NCI-H1417 treated with DMSO at 0.1 percent for 48 hours (cell line): ENCODE measurements around the gene ANGPTL5.
"Not testable (repeated sequence)": the region's sequence is repeated elsewhere in the genome, so short reads cannot be mapped to it uniquely, and the experiment has no call there.

Experiments used
- DNase-seq: peaks from one replicate; lab custom pipeline; 2025; lab: John Stamatoyannopoulos, UW

Gene ANGPTL5

DNA sequence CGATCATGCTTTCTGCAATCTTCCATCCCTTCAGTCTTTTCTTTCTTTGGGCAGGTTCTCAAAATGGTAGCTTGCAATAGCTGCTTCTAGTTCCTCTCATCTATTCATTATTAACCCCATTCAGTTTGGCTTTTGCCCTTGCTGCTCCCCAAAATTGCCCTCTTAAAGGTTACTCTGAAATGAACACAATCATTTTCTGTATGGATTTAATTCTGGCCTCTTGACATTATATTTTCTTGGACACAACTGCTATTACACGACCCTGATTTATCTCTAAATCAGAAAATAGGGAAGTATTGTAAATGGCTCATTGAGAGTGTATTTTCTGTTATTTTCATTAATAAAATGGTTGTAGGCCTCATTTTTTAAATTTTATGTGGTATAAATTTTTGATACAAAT, at the start of gene ANGPTL5:
Gene ANGPTL5 (minus strand): TSS at position 101 of the 400 bp plus-strand sequence. CDS start 8,613 bp downstream, outside the sequence.
- no peak for DNase-seq

- DNase-seq, result not testable (repeated sequence)
These were observed 47.9 kb upstream of the ANGPTL5 start for GRCh38 chr11:101964200-101964599.

GRCh38 chr11:101960231-101960630, 43.9 kb upstream of the ANGPTL5 start:
- DNase-seq, result no peak

DNA sequence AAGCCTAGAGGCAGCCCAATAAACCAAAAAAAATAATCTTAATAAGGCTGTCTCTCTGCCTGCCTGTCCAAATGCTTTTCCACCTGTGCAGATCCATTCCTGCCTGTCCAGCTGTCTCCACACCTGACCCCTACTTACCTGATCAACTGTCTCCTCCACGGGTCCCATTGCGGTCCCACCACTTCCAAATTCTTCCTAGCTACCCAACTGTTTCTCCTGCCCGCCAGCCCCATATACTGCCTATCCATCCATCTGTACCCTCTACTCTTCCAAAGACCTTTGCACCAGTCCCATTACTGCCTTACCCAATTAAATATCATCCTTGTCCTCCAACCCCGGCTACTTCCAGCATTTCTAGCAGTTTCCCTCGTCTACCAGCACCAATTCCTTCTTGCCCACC, 39.4 kb upstream of the ANGPTL5 start:
- no peak for DNase-seq

DNA sequence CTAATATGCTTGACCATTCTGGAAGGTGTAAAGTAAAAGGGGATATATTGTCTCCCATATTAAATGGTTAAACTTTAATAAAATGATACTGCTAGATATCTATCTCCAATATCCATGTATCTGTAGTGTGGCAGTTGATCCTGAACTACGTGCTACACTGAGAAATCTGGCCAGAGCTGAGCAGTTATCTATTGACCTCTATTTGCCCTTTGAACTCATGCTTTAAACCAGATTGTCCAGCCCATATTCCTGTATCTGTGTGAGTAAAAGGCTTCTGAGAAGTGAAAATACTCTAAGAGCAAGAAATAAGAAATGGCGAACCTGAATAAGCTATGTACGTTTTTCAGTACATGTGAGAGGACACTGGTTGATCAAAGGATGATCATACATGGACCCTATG, 39.0 kb upstream of the ANGPTL5 start:
- no peak for DNase-seq

- no peak for DNase-seq
These were observed 33.4 kb upstream of the ANGPTL5 start for GRCh38 chr11:101949680-101950220.

DNA sequence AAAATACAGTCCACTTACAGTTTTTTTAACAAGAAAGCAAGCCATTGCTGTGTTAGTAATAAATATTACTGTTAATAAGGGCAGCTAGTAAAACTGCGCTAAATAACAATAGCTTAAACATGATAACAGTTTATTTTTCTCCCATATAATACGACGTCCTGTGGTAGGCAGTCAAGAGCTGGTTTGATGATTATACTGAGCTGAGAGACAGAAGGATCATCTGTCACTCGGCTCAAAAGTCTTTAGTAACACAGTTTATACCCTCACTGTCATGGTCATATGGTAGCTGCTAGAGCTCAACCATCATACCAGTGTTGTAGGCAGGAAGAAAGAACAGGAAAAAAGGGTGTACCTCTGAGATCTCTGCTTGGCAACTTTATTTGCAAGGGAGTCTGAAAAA, 29.1 kb upstream of the ANGPTL5 start:
- DNase-seq, result no peak

GRCh38 chr11:101944923-101945322, 28.6 kb upstream of the ANGPTL5 start:
- DNase-seq, result no peak

DNA sequence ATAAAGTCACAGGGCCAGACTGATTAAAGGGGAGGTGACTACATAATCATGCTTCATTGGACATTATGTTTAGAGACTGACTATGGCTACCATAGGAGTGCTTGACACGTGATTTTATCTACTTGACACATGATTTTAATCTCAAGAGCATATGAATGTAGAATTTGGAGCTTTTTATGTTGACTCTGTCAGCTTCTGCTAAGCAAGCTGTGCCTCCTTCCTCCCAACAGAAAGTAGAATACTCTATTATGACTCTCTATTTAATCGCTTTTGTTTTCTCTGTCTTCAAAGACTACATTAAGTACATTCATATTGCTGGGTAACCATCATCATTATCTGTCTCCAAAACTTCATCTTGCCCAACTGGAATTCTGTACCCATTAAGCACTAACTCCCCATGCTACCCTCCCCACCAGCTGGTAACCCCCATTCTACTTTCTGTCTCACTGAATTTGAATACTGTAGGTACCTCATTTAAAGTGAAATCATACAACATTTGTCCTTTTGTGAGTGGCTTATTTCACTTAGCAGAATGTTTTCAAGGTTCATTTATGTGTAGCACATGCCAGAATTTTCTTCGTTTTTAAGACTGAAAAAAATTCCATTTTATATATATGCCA, 24.7 kb upstream of the ANGPTL5 start:
- DNase-seq, result no peak

DNA sequence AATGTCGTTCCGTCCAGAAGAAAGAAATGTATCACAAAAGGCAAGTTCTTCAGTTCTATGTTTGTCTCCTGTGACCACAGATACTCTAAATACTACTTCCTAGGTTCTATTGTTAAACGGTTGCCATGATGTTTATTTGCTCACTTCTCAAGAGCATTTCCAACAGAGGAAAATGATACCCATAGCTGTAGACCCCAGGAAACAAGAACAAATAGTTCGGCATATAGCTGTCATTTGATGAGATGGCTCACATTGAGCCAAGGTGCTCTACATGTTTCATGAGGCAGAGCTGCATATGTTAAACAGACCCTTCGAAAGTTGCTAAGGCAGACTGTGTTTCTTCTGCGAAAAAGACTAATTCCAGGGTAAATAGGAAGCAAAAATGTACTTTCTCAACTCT, 15.4 kb upstream of the ANGPTL5 start:
- DNase-seq, result peak; percentile 77

- DNase-seq, result no peak
These were observed 13.1 kb upstream of the ANGPTL5 start for GRCh38 chr11:101929294-101929915.

- DNase-seq, result no peak
These were observed 7.2 kb upstream of the ANGPTL5 start for GRCh38 chr11:101923554-101923953.

GRCh38 chr11:101920992-101921391, 4.7 kb upstream of the ANGPTL5 start:
- no peak for DNase-seq

GRCh38 chr11:101917226-101917625, 904 bp upstream of the ANGPTL5 start:
- no peak for DNase-seq

DNA sequence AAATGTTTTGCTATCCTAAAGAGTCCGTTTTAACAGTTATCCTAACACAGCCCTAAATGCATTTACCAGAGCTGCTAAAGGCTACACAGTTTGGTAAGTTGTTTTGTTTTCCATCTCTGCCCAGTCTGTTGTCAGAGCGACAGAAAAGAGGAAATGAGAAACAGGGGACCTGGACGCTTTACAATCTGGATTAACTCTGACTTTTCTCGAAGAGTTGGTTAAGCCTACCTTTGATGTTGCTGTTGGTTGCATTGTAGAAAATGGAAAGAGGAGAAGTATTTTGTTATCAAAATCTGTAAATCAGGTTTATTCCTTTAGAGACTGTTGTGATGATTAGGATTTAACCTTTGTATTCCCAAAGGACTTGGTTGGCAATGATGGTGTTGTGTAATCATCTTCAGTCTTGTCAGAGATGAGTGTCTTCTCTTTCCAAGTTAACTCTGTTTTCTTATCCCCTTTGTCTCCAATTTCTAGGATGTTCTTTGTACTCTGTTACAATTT, 481 bp downstream of the ANGPTL5 start:
- no peak for DNase-seq

DNA sequence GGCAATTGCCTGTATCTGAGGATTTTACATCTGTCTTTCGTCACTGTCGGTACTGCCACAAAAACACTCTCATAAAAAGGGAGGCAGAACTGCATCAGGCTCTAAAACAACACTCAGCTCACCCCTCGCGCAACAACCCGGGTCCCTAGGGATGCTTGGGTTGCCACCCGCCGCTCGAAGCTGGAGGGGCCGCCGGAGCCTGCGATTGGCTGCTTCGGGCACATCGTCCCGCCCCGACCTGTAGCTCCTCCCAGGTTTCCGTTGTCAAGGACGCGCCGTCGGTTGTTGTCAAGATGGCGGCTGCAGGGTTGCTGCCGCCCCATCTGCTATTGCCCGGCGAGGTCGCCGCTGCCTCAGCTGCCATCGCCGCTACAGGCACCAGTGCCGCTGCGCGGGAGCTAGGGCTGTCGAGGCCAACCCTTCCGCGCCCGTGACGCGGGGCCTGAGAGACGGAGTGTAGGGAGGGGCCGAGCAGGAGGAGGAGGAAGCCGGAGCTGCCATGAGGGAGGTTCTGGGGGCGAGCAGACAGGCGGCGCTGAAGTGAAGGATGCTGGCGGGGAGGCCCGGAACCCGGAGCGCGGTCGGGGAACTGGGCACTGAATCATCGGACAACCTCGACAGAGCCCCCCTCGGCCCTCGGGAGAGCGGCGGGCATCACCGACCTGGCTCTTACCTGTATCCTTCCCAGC, 1.4 kb downstream of the ANGPTL5 start, which contains the start of gene CEP126:
Gene CEP126 (plus strand): TSS at position 273 of the 689 bp plus-strand sequence. CDS start 275 bp downstream, at position 548.
- DNase-seq, result peak; percentile 95

DNA sequence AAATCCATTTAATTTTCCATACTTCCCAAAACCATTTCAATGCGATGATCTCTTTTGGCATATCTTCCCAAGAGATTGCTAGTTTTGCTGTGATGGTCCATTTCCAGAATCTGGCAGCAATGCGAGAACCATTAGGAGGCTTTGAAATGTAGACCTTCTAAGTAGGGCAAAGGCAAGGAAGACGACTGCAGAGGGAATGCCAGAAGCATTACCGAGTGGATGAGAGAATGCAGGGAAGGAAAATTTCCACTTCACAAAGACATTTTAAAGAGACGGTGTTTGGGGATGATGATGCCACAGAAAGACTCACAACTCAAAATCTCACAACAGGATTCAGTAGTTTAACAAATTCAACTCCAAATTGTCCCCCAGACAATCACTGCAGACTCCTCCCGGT, 2.0 kb downstream of the ANGPTL5 start:
- no peak for DNase-seq

GRCh38 chr11:101913656-101914055, 2.7 kb downstream of the ANGPTL5 start:
- no peak for DNase-seq

GRCh38 chr11:101912823-101913284, 3.5 kb downstream of the ANGPTL5 start:
- DNase-seq, result no peak

GRCh38 chr11:101909087-101909486, 7.2 kb downstream of the ANGPTL5 start:
- no peak for DNase-seq

DNA sequence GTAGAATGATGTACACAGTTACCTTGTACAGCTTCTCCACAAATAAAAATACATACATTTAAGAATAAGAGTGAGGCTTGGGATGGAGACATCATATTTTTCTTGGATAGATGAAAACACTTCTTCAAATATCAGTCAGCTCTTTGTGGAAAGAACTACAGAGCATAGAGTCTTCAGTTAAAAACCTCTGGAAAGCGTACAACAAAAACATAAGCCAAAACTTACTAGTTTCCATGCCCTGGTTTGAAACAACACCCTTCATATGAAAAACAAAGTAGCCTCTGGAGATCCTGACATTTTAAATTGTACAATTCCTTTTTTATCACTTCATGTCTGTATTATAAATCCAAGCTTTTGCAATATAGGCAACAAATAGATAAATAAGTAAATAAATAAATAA, 8.5 kb downstream of the ANGPTL5 start:
- DNase-seq, result no peak

GRCh38 chr11:101894505-101894904, 21.8 kb downstream of the ANGPTL5 start:
- DNase-seq, result no peak

- DNase-seq, result no peak
These were observed 26.6 kb downstream of the ANGPTL5 start for GRCh38 chr11:101889767-101890166.
